Karpas-422 (cell line): Measurements from ENCODE around the gene RNF182. TPM values are rescaled to one million over a fixed set of nuclear protein-coding genes. Genes with fewer than 3 reads are reported as not detected.
A peak's percentile ranks its signal among the peaks of the same experiment; 100 is the strongest.

Experiments used
- DNase-seq: peaks from one replicate; pipeline ENCODE4 v3.0.0-alpha.2; 2015
- H2AFZ ChIP-seq: fragments of 200-600 bp; sonication (generic); 2 replicates; pipeline ENCODE4 v1.6.1; 2014; ENCODE audit warnings: antibody characterized with exemption, low read length, mixed read lengths
- H3K27ac ChIP-seq: fragments of 200-600 bp; sonication (generic); 2 replicates; pipeline ENCODE4 v1.5.1; 2014; ENCODE audit warnings: mild to moderate bottlenecking, low read length, moderate library complexity
- H3K27me3 ChIP-seq: fragments of 200-600 bp; sonication (generic); 2 replicates; pipeline ENCODE4 v1.6.1; 2014; ENCODE audit warnings: low read length, mixed read lengths
- H3K36me3 ChIP-seq: fragments of 200-600 bp; sonication (generic); 2 replicates; pipeline ENCODE4 v1.6.1; 2014; ENCODE audit warnings: low read length, mixed read lengths; ENCODE audit not compliant: insufficient read depth
- H3K4me1 ChIP-seq: fragments of 200-600 bp; sonication (generic); 2 replicates; pipeline ENCODE4 v1.6.1; 2014; ENCODE audit warnings: mild to moderate bottlenecking, low read length, mixed read lengths
- H3K4me2 ChIP-seq: fragments of 200-600 bp; sonication (generic); 2 replicates; pipeline ENCODE4 v1.6.1; 2014; ENCODE audit warnings: low read length, low read depth, mild to moderate bottlenecking; ENCODE audit not compliant: poor library complexity, severe bottlenecking
- H3K4me3 ChIP-seq: fragments of 200-600 bp; sonication (generic); 2 replicates; pipeline ENCODE4 v1.5.1; 2014; ENCODE audit warnings: mild to moderate bottlenecking, antibody characterized with exemption, low read length, mixed read lengths
- H3K79me2 ChIP-seq: fragments of 200-600 bp; sonication (generic); 2 replicates; pipeline ENCODE4 v1.6.1; 2014; ENCODE audit warnings: mild to moderate bottlenecking, low read length, mixed read lengths
- H3K9ac ChIP-seq: fragments of 200-600 bp; sonication (generic); 2 replicates; pipeline ENCODE4 v1.6.0; 2014; ENCODE audit warnings: low read length
- H3K9me2 ChIP-seq: fragments of 200-600 bp; sonication (generic), shearing (Covaris generic); replicated peaks from 2 replicates; pipeline ENCODE4 v1.6.0; 2014; ENCODE audit warnings: mild to moderate bottlenecking, low read length, moderate library complexity; ENCODE audit not compliant: insufficient read depth
- H3K9me3 ChIP-seq: fragments of 300-700, 200-600 bp; sonication (generic); 2 replicates; pipeline ENCODE4 v1.6.1; 2014; ENCODE audit warnings: low read length, mixed read lengths
- H4K20me1 ChIP-seq: fragments of 200-600 bp; sonication (generic); 2 replicates; pipeline ENCODE4 v1.6.1; 2014; ENCODE audit warnings: mild to moderate bottlenecking, antibody characterized with exemption, low read length, low read depth; ENCODE audit not compliant: insufficient read depth
- total RNA-seq: library from RNA; depleted of rRNA; stranded (reverse); fragments of >200 nt; shearing (Covaris generic); gene quantifications from 2 replicates; pipeline ENCODE4 v1.2.3, GENCODE V29; 2014; ENCODE audit warnings: low replicate concordance

RNF182 gene
- total RNA-seq, 1 experiment from 2014 or later, result not detected

- DNase-seq, result peak; percentile 29
- Histone ChIP-seq H3K9me2 (no peaks in the 10 kb centered on the region), H3K9me3 (no peaks in the 10 kb centered on the region), H3K27ac (no peak overlapping the region), H3K27me3 (no peaks in the 10 kb centered on the region), H3K79me2 (no peaks in the 10 kb centered on the region), H2AFZ (0 out of 2 replicates have a peak overlapping the region, but pooled peaks have one; percentile 21), H3K36me3 (no peaks in the 10 kb centered on the region), H3K4me1 (no peaks in the 10 kb centered on the region), H3K4me2 (no peak overlapping the region), H3K4me3 (no peak overlapping the region), H4K20me1 (no peaks in the 10 kb centered on the region), H3K9ac (no peak overlapping the region)
These were observed 11.3 kb upstream of the RNF182 start for GRCh38 chr6:13913226-13914001.

GRCh38 chr6:13914351-13914750 lies 10.4 kb upstream of the RNF182 start:
- Histone ChIP-seq H3K9ac (no peak overlapping the region), H3K9me2 (no peaks in the 10 kb centered on the region), H3K36me3 (no peaks in the 10 kb centered on the region), H3K27ac (no peak overlapping the region), H3K79me2 (no peaks in the 10 kb centered on the region), H3K27me3 (no peaks in the 10 kb centered on the region), H3K4me2 (no peak overlapping the region), H2AFZ (no peak overlapping the region), H3K4me3 (no peak overlapping the region), H3K4me1 (no peaks in the 10 kb centered on the region), H4K20me1 (no peaks in the 10 kb centered on the region), H3K9me3 (no peaks in the 10 kb centered on the region)
- peak; percentile 2 for DNase-seq

GRCh38 chr6:13915561-13916229 lies 9.1 kb upstream of the RNF182 start:
- DNase-seq, result no peak
- Histone ChIP-seq H3K9me3 (no peaks in the 10 kb centered on the region), H3K9ac (no peak overlapping the region), H3K9me2 (no peaks in the 10 kb centered on the region), H3K27me3 (no peaks in the 10 kb centered on the region), H3K4me2 (no peak overlapping the region), H3K79me2 (no peaks in the 10 kb centered on the region), H3K27ac (no peak overlapping the region), H3K4me3 (no peak overlapping the region), H3K36me3 (no peaks in the 10 kb centered on the region), H2AFZ (no peak overlapping the region), H4K20me1 (no peaks in the 10 kb centered on the region), H3K4me1 (no peaks in the 10 kb centered on the region)

GRCh38 chr6:13916230-13916944 lies 8.4 kb upstream of the RNF182 start:
- Histone ChIP-seq H3K4me2 (no peak overlapping the region), H2AFZ (no peak overlapping the region), H3K9me2 (no peaks in the 10 kb centered on the region), H3K4me3 (no peak overlapping the region), H3K36me3 (no peaks in the 10 kb centered on the region), H3K27ac (no peak overlapping the region), H3K4me1 (no peaks in the 10 kb centered on the region), H3K79me2 (no peaks in the 10 kb centered on the region), H3K9ac (no peak overlapping the region), H4K20me1 (no peaks in the 10 kb centered on the region), H3K9me3 (no peaks in the 10 kb centered on the region), H3K27me3 (no peaks in the 10 kb centered on the region)
- DNase-seq, result peak; percentile 54

- H3K27me3 ChIP-seq, result no peaks in the 10 kb centered on the region
- no peak overlapping the region for H3K9ac ChIP-seq
- no peak for DNase-seq
- no peaks in the 10 kb centered on the region for H3K4me1 ChIP-seq
- no peaks in the 10 kb centered on the region for H3K79me2 ChIP-seq
- no peaks in the 10 kb centered on the region for H3K9me3 ChIP-seq
- no peaks in the 10 kb centered on the region for H4K20me1 ChIP-seq
- no peak overlapping the region for H3K4me2 ChIP-seq
- no peak overlapping the region for H3K27ac ChIP-seq
- no peaks in the 10 kb centered on the region for H3K9me2 ChIP-seq
- H2AFZ ChIP-seq, result no peak overlapping the region
- H3K36me3 ChIP-seq, result no peaks in the 10 kb centered on the region
- H3K4me3 ChIP-seq, result no peak overlapping the region
These were observed 7.6 kb upstream of the RNF182 start for GRCh38 chr6:13917141-13917540.

GRCh38 chr6:13918686-13919250 lies 6.0 kb upstream of the RNF182 start:
- Histone ChIP-seq H3K27me3 (no peaks in the 10 kb centered on the region), H3K4me2 (no peak overlapping the region), H3K9ac (no peak overlapping the region), H3K4me3 (no peak overlapping the region), H2AFZ (no peak overlapping the region), H3K9me2 (no peaks in the 10 kb centered on the region), H3K9me3 (no peaks in the 10 kb centered on the region), H3K79me2 (no peaks in the 10 kb centered on the region), H3K27ac (no peak overlapping the region), H4K20me1 (no peaks in the 10 kb centered on the region), H3K4me1 (no peaks in the 10 kb centered on the region), H3K36me3 (no peaks in the 10 kb centered on the region)
- DNase-seq, result no peak

- H3K4me3 ChIP-seq, result no peak overlapping the region
These were observed 4.9 kb upstream of the RNF182 start for GRCh38 chr6:13919861-13920260.

GRCh38 chr6:13920552-13920951 lies 4.2 kb upstream of the RNF182 start:
- no peak overlapping the region for H3K27ac ChIP-seq
- no peaks in the 10 kb centered on the region for H3K27me3 ChIP-seq
- H3K9me2 ChIP-seq, result no peaks in the 10 kb centered on the region
- H3K4me3 ChIP-seq, result no peak overlapping the region
- H3K79me2 ChIP-seq, result no peaks in the 10 kb centered on the region
- no peak overlapping the region for H3K4me2 ChIP-seq
- H2AFZ ChIP-seq, result no peak overlapping the region
- H3K36me3 ChIP-seq, result no peaks in the 10 kb centered on the region
- no peaks in the 10 kb centered on the region for H3K9me3 ChIP-seq
- H3K9ac ChIP-seq, result no peak overlapping the region
- DNase-seq, result no peak
- no peaks in the 10 kb centered on the region for H4K20me1 ChIP-seq
- H3K4me1 ChIP-seq, result no peaks in the 10 kb centered on the region

More at GRCh38 chr6:13919861-13920260, 4.9 kb upstream of the RNF182 start:
- Histone ChIP-seq H4K20me1 (no peaks in the 10 kb centered on the region), H3K9ac (no peak overlapping the region), H3K27ac (no peak overlapping the region), H3K4me2 (no peak overlapping the region), H3K27me3 (no peaks in the 10 kb centered on the region), H3K9me2 (no peaks in the 10 kb centered on the region), H3K79me2 (no peaks in the 10 kb centered on the region), H3K36me3 (no peaks in the 10 kb centered on the region), H2AFZ (no peak overlapping the region), H3K9me3 (no peaks in the 10 kb centered on the region), H3K4me1 (no peaks in the 10 kb centered on the region)
- no peak for DNase-seq
